T-helper 22 cell (primary cell): Measurements from ENCODE around the gene SH3GL1.

Source experiments
- DNase-seq: peaks from one replicate; pipeline ENCODE4 v3.0.0-alpha.2; 2020; ENCODE audit warnings: low read depth

SH3GL1 gene

DNA sequence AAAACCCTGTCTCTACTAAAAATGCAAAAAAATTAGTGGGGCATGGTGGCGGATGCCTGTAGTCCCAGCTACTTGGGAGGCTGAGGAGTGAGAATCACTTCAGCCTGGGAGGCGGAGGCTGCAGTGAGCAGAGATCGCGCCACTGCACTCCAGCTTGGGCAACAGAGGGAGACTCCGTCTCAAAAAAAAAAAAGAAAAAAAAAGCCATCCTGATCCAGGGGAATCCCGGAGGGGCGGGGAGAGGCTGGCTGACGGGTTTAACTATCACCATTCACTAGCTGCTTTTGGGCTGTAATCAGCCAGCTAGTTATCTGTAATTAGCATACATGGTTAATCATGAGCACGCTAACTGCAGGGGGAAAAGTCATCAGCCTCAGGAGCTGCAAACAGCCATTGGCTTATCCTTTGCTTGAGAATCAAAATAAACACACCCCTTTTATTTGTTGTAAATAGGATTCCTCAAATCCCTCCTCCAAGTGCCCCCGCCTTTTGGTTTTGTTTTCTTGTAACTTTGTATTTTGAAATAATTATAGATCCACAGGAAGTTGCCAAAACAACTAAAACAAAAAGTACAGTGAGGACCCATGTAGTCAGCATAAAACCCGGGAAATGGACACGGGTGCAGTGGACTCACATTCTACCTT lies 86.4 kb downstream of the SH3GL1 start:
- DNase-seq: no peak
